Measurements from ENCODE around the gene HTRA3.

HTRA3 gene

DNA sequence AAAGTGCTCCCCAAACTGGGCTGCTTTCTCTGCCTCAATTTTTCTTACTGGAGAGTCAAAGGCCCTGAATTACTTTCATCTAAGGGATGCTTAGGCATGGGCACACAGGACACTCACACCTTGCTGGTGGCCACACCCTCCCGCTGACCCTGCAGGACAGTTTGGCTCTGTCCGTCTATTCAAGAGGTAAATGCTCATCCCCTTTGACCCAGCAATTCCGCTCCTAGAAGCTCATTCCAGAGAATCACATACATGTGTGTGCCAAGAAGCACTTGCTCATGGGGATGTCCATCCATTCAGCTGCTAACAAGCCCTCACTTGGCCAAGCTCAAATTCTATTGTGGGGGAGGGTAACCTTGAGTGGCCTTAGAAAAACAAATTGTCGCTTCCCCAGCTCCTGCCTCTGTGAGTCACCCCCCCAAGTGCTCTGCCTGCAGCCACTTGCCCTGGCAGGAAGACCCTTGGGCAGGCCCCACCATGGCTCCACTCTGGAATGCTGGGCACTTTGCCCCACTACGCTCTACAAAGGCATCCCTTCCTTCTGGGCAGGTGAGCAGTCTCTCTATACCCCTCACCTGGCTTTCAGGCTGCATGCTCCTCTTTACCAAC is 54.5 kb downstream of the HTRA3 start:
- no peak for DNase-seq (ENCODE audit: low spot score)
- no peak for TF ChIP-seq CTCF (IDR thresholded peaks at IDR 0.05; ENCODE audit: extremely low read depth, missing control alignments)

DNA sequence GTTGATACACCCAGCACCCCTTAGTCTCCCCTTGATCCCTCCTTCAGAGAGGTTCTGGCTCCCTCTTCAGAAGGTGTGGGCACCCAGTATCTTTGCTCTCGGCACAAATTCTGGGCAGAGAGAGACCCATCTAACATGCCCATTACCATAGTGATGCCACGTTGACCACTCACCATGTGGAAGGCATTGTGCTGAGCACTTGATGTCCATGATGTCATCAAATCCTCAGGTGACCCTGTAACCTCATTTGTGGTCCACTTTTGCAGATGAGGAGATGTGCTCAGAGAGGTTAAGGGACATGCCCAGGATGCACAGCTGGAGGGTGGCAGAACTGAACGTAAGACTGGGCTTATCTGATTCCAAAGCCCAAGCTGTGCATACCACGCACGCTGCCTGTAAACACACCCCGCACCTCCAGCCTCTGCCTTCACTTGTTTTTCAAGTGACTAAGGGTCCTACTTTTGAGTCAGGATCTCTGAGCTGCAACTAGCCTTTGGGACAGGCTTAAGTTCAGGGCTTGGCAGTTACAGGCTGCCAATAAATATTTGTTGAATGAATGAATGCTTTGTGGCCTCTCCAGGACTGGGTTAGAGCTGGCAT is 55.2 kb downstream of the HTRA3 start:
- no peak for DNase-seq (ENCODE audit: low spot score)
- no peak for TF ChIP-seq CTCF (IDR thresholded peaks at IDR 0.05; ENCODE audit: extremely low read depth, missing control alignments)

DNA sequence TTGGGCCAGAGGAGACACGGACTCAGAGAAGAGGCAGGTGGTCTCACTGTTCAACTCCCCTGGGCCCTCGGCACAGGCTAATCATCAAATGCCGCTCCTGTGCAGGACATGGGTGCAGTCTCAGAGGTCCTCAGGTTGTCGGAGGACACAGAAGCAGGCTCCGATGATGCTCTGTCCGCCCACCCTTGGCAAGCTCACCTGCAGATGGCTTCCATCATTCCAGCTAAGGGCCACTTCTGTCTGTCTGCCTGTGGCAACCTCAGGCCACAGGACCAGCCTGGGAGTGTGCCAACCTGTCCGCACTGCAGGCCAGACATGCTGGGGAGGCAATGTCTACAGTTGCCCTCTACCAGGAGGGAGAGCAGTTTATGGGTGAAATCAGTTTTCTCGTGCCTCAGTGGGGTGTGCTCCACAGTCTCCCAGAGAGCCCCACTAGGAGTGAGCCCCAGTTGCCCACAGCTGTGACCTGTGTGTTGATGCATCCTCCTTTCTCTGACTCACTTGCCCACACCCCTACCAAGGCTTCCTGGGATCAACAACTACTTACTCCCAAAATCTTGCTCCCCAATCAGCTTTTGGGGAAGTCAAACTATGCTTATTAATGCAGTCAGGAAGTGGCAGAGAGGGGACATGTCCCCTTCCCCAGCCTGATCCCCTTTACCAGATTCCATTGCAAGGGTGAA is 55.9 kb downstream of the HTRA3 start:
- TF ChIP-seq CTCF (IDR thresholded peaks at IDR 0.05; ENCODE audit: extremely low read depth, missing control alignments) = no peak
- no peak for DNase-seq (ENCODE audit: low spot score)

DNA sequence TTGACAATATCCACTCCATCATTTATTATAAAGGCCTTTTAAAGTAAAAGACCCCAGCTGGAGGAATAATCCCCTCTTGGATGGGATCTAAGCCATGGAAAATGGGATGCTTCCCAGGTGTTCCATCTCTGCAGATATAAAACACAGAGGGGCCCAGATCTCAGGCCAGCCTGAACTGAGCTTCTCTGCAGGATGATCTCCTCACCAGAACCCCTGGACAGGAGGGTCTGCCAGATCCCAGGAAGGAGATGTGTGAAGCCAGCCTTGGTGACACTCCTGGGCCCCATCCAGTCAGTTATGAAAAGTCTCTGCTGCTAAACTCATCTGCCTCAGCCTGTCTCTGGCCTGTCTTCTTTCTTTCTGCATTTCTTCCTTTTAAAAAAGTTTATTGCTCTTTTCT is 56.7 kb downstream of the HTRA3 start:
- TF ChIP-seq CTCF (IDR thresholded peaks at IDR 0.05; ENCODE audit: extremely low read depth, missing control alignments) = no peak
- no peak for DNase-seq (ENCODE audit: low spot score)

GRCh38 chr4:8328456-8328855 is 58.9 kb downstream of the HTRA3 start:
- TF ChIP-seq CTCF (IDR thresholded peaks at IDR 0.05; ENCODE audit: extremely low read depth, missing control alignments) = no peak
- DNase-seq (ENCODE audit: low spot score) = no peak

GRCh38 chr4:8328866-8329559 is 59.5 kb downstream of the HTRA3 start:
- TF ChIP-seq CTCF (IDR thresholded peaks at IDR 0.05; ENCODE audit: extremely low read depth, missing control alignments) = no peak
- no peak for DNase-seq (ENCODE audit: low spot score)

- TF ChIP-seq CTCF (IDR thresholded peaks at IDR 0.05; ENCODE audit: extremely low read depth, missing control alignments) = no peak
- no peak for DNase-seq (ENCODE audit: low spot score)
Observed at GRCh38 chr4:8329560-8329858, 60.0 kb downstream of the HTRA3 start.

Measured in GM20000 (cell line).